ENCODE data around the gene ADAT2. TPM values are rescaled to one million over a fixed set of nuclear protein-coding genes. Genes with fewer than 3 reads are reported as not detected.

The ADAT2 gene
- total RNA-seq, 4 donors from 2014 or later: 1.7 to 11.3 (median 6.1) TPM

DNA sequence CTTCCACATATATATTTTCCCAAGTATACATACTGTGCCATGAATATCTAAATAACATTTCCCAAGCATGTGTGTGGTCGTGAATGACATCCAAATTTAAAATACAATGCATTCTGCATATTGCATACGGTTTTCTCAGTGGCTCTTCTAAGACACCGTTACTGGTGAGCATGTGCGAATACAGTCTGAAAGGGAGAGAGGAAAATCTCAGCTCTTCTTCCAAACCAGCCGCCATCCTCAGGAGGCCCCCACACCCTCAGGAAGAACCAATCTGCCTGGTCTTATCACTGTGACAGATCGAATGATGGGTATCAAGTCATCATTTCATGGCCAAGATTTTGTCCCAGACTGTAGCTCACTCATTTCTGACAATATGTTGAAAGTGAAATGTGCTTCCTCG is 50.7 kb downstream of the ADAT2 start:
- no peak overlapping the region for H3K4me3 ChIP-seq
- H3K4me1 ChIP-seq: peaks cover 0 to 4% (median 0%) of the 10 kb centered on the region in 4 donors
- H3K27me3 ChIP-seq: no peaks in the 10 kb centered on the region
- no peaks in the 10 kb centered on the region for H3K9me3 ChIP-seq
- no peak for DNase-seq
- H3K36me3 ChIP-seq: no peaks in the 10 kb centered on the region
- no peak overlapping the region for H3K27ac ChIP-seq
- no peak for TF ChIP-seq POLR2A (IDR thresholded peaks at IDR 0.05)
- TF ChIP-seq, protein P1, sequence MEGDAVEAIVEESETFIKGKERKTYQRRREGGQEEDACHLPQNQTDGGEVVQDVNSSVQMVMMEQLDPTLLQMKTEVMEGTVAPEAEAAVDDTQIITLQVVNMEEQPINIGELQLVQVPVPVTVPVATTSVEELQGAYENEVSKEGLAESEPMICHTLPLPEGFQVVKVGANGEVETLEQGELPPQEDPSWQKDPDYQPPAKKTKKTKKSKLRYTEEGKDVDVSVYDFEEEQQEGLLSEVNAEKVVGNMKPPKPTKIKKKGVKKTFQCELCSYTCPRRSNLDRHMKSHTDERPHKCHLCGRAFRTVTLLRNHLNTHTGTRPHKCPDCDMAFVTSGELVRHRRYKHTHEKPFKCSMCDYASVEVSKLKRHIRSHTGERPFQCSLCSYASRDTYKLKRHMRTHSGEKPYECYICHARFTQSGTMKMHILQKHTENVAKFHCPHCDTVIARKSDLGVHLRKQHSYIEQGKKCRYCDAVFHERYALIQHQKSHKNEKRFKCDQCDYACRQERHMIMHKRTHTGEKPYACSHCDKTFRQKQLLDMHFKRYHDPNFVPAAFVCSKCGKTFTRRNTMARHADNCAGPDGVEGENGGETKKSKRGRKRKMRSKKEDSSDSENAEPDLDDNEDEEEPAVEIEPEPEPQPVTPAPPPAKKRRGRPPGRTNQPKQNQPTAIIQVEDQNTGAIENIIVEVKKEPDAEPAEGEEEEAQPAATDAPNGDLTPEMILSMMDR (IDR thresholded peaks at IDR 0.05): no peak

DNA sequence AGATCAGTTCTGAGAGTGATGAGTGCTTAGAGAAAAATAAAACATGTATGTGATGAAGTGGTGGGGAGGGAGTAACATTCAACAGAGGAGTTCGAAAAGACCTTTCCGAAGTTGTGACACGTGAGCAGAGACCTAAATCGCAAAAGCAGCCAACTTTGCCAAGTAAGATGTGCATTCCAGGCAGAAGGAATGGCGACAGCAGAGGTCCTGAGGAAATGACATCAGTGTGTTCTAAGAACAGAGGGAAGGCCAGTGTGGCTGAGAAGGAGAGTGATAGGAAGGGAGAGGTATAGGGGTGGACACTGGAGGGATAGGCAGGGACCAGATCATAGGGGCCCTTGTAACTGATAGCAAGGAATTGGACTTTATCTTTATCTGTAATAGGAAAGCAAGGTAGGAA is 51.3 kb downstream of the ADAT2 start:
- Histone ChIP-seq H3K27me3 (no peaks in the 10 kb centered on the region), H3K4me3 (no peak overlapping the region), H3K9me3 (no peaks in the 10 kb centered on the region), H3K27ac (no peak overlapping the region), H3K36me3 (no peaks in the 10 kb centered on the region), H3K4me1 (peaks cover 0 to 4% (median 0%) of the 10 kb centered on the region in 4 donors)
- TF ChIP-seq, protein P1 (IDR thresholded peaks at IDR 0.05): no peak
- no peak for TF ChIP-seq POLR2A (IDR thresholded peaks at IDR 0.05)
- no peak for DNase-seq

DNA sequence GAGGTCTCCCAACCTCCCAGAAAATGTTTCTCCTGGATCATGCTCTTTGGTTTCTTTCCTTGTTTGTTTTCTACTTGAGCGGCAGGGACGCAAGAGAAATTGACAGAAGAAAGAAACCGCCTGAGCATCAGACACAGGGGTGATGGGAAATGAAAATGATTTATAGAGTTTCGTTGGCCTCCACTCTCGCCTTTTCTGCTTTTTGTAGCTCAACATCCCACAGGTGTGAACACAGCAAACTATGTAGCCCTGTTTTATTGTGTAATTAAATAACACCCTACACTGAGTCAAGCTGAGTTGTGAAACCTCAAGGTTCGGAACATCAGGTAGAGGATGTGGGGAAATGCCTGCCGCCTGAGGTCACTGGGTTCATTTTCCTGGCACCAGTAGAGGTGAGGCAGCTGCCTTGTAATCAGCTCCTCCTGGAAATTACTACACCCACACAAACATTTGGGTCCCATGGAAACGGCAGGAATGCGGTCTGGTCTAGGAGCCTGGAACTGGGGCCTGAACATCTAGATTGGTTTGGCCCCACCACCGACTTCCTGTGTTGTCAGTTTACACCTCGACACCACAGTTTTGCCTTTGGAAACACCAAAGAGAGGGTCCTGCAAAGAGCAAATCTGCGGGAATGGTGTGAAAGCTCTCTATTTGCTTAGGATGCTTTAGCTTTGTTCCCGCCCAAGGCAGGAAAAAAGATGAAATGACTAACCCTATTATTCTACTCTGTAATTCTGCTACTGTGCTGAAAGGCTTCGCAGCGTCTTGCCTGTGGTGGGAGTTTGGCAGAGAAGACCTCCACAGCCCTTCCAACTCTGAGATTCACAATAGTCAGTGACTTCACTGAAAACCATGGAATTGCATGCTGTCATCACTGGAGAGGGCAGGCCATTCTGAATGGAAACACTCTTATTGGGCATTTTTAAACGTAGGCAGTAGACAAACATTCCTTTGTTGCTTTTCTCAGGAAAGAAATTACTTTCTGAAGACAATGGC is 53.0 kb downstream of the ADAT2 start:
- DNase-seq: peak in 2 of 3 donors; percentile 58 to 75
- Histone ChIP-seq H3K4me3 (no peak overlapping the region), H3K27me3 (no peaks in the 10 kb centered on the region), H3K36me3 (no peaks in the 10 kb centered on the region), H3K9me3 (no peaks in the 10 kb centered on the region), H3K4me1 (peaks cover 0 to 4% (median 0%) of the 10 kb centered on the region in 4 donors), H3K27ac (no peak overlapping the region)
- TF ChIP-seq POLR2A (IDR thresholded peaks at IDR 0.05): no peak
- TF ChIP-seq, protein P1 (IDR thresholded peaks at IDR 0.05): no peak

DNA sequence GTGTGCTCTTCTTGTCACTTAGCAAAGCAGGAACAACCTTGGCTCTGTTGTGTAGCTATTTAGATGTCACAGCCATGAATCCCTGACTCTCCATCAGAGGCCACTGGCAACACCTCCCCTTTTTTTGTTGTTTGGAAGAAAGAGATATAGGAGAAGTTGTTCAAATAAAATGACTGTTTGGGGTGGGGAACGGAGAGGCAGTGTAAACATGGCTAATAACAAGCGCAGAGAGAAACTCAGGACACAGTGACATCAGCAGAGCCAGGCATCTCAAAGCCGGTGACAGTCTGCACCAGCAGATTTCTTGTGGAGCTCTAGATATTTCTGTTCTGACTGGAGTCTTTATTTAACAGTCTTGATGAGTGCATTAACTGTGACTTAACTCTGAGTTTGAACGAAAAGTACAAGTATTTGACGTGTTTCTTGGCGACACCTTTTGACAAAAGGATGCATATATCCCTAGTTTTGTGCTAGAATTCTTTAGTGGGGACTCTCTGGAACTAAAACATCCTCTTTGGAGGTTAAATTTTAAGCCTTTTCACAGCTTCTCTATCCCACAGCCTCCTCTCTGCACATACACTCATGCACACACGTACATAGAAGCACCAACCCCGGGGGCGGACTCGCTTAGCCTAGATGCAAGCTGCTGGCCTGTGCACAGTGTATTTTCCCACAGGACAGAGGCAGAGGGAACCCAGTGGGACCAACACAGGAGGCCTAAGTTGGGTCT is 53.8 kb downstream of the ADAT2 start:
- H3K4me1 ChIP-seq: peaks cover 0 to 4% (median 0%) of the 10 kb centered on the region in 4 donors
- no peak overlapping the region for H3K4me3 ChIP-seq
- no peaks in the 10 kb centered on the region for H3K9me3 ChIP-seq
- no peaks in the 10 kb centered on the region for H3K36me3 ChIP-seq
- no peak overlapping the region for H3K27ac ChIP-seq
- H3K27me3 ChIP-seq: no peaks in the 10 kb centered on the region
- DNase-seq: no peak
- TF ChIP-seq POLR2A (IDR thresholded peaks at IDR 0.05): no peak
- TF ChIP-seq, protein P1 (IDR thresholded peaks at IDR 0.05): no peak

DNA sequence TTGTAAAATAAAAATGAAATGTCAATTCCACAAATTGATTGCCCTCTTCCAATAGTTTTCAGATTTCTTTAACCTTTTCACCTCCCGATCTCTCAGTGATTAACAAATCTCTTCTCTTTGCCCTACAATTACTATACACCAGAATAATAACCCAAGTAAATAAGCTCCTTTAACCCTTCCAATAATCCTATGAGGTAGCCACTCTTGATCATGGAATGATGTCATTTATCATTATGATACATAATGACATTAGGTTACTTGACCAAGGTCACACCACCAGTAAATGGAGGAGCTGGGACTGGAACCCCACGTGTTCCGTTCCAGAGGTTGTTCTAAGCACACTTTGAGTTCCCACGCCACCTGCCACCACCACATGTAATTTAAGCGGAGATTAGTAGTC is 54.8 kb downstream of the ADAT2 start:
- DNase-seq: no peak
- TF ChIP-seq, protein P1 (IDR thresholded peaks at IDR 0.05): no peak
- no peak for TF ChIP-seq POLR2A (IDR thresholded peaks at IDR 0.05)
- no peaks in the 10 kb centered on the region for H3K27me3 ChIP-seq
- no peak overlapping the region for H3K4me3 ChIP-seq
- H3K4me1 ChIP-seq: peaks cover 0 to 4% (median 0%) of the 10 kb centered on the region in 4 donors
- no peaks in the 10 kb centered on the region for H3K36me3 ChIP-seq
- H3K27ac ChIP-seq: no peak overlapping the region
- no peaks in the 10 kb centered on the region for H3K9me3 ChIP-seq

Measured in Peyer's patch (tissue), 4 donors.